ENCODE results near the gene NLRC5.

- TF ChIP-seq POLR2A (IDR thresholded peaks at IDR 0.05), result no peak
- TF ChIP-seq POLR2AphosphoS5 (IDR thresholded peaks at IDR 0.05; ENCODE audit: insufficient read depth in 1 of 2, low read depth in 1 of 2), result no peak
Observed at GRCh38 chr16:57126411-57126810, 137.1 kb downstream of the NLRC5 start.

Data from vagina (tissue), 2 donors.